H1 (cell line): ENCODE data around the gene SPRR2B. TPM values are rescaled to one million over a fixed set of nuclear protein-coding genes. Genes with fewer than 3 reads are reported as not detected.

Source experiments
- CTCF ChIA-PET: fragments of 300-600 bp; sonication (Branson Sonifier 250); formaldehyde crosslinking; loops from one replicate; lab custom pipeline; 2021; ENCODE audit not compliant: partially characterized antibody; lab: Charles Lee
- POLR2A ChIA-PET: fragments of 300-600 bp; sonication (Branson Sonifier 250); formaldehyde crosslinking; loops from one replicate; lab custom pipeline; 2021; ENCODE audit warnings: inconsistent platforms; ENCODE audit not compliant: partially characterized antibody; lab: Charles Lee
- DNase-seq, 2 experiments: peaks; one replicate each; pipeline versions ENCODE4 v3.0.0 to v3.0.0-alpha.2; 2010 to 2022; ENCODE audit warnings: low spot score in 2 of 2, low read depth in 1 of 2, mixed read lengths in 1 of 2
- FAIRE-seq: peaks from 2 replicates; lab custom pipeline; 2011; peaks lifted over from hg19 to GRCh38; lab: Jason Lieb, UNC
- H2AFZ ChIP-seq: 2 replicates; pipeline ENCODE4 v1.8.1; 2012; ENCODE audit warnings: low read length, inconsistent platforms
- H2AK5ac ChIP-seq: 2 replicates; pipeline ENCODE4 v1.6.1; 2013; ENCODE audit warnings: low read depth, low read length
- H2BK120ac ChIP-seq: replicated peaks from 2 replicates; pipeline ENCODE3; 2013; ENCODE audit warnings: low read depth, low read length, inconsistent platforms
- H2BK12ac ChIP-seq: 2 replicates; pipeline ENCODE4 v1.6.1; 2013; ENCODE audit warnings: low read depth, low read length
- H2BK15ac ChIP-seq: 2 replicates; pipeline ENCODE4 v1.6.1; 2013; ENCODE audit warnings: low read length
- H2BK20ac ChIP-seq: 2 replicates; pipeline ENCODE4 v1.6.1; 2013; ENCODE audit warnings: low read length
- H2BK5ac ChIP-seq: 2 replicates; pipeline ENCODE4 v1.6.1; 2013; ENCODE audit warnings: low read depth, low read length
- H3K14ac ChIP-seq: 2 replicates; pipeline ENCODE4 v1.6.1; 2013; ENCODE audit warnings: inconsistent platforms; ENCODE audit not compliant: insufficient read length
- H3K18ac ChIP-seq: 2 replicates; pipeline ENCODE4 v1.6.1; 2013; ENCODE audit warnings: low read length; ENCODE audit errors: extremely low read depth
- H3K23ac ChIP-seq: 2 replicates; pipeline ENCODE4 v1.6.1; 2013; ENCODE audit warnings: inconsistent platforms; ENCODE audit not compliant: insufficient read length
- H3K23me2 ChIP-seq: 2 replicates; pipeline ENCODE4 v1.6.1; 2013; ENCODE audit warnings: low read depth, low read length
- H3K27ac ChIP-seq: 2 replicates; pipeline ENCODE4 v1.6.1; 2011; ENCODE audit warnings: low read depth, low read length, inconsistent platforms
- H3K27me3 ChIP-seq, 4 experiments: replicated peaks in 1 of 4; 1 replicate in 1 of 4; 2 replicates in 3 of 4; pipeline versions ENCODE4 v1.6.1 to v1.8.1; 2011 to 2013; ENCODE audit warnings: low read length in 3 of 4, mild to moderate bottlenecking in 3 of 4, inconsistent platforms in 2 of 4, mixed read lengths in 2 of 4, moderate library complexity in 1 of 4; ENCODE audit not compliant: control insufficient read depth in 3 of 4, insufficient read depth in 3 of 4; ENCODE audit errors: extremely low read depth in 1 of 4
- H3K36me3 ChIP-seq, 4 experiments: 2 replicates each; pipeline versions ENCODE4 v1.6.1 to v1.8.1; 2011 to 2013; ENCODE audit warnings: mild to moderate bottlenecking in 4 of 4, low read length in 3 of 4, moderate library complexity in 2 of 4, control low read depth in 1 of 4, inconsistent platforms in 1 of 4; ENCODE audit not compliant: insufficient read depth in 4 of 4, control insufficient read depth in 2 of 4
- H3K4ac ChIP-seq: replicated peaks from 2 replicates; pipeline ENCODE3; 2013; ENCODE audit warnings: low read length, low read depth, mixed read lengths, inconsistent platforms; ENCODE audit not compliant: insufficient read length
- H3K4me1 ChIP-seq, 4 experiments: replicated peaks in 1 of 4; 1 replicate in 1 of 4; 2 replicates in 3 of 4; pipeline versions ENCODE4 v1.6.1 to v1.8.1; 2011 to 2013; ENCODE audit warnings: low read length in 3 of 4, inconsistent platforms in 2 of 4, mixed read lengths in 1 of 4; ENCODE audit not compliant: insufficient read depth in 4 of 4, control insufficient read depth in 3 of 4
- H3K4me2 ChIP-seq, 2 experiments: 2 replicates each; pipeline versions ENCODE4 v1.6.1 to v1.8.1; 2011 to 2013; ENCODE audit warnings: low read depth in 2 of 2, low read length in 2 of 2, control low read depth in 1 of 2, inconsistent platforms in 1 of 2, mild to moderate bottlenecking in 1 of 2; ENCODE audit not compliant: insufficient read depth in 1 of 2
- H3K4me3 ChIP-seq, 4 experiments: fragments of 200-600, 300-600 bp in 1 of 4; sonication (generic), shearing (Covaris generic), sonication (Bioruptor Twin) in 1 of 4; 2 replicates each; pipeline versions ENCODE4 v1.5.1 to v1.8.1; 2011 to 2016; ENCODE audit warnings: low read length in 4 of 4, low read depth in 3 of 4, control low read depth in 2 of 4, inconsistent platforms in 2 of 4, mild to moderate bottlenecking in 2 of 4, mixed read lengths in 1 of 4, moderate library complexity in 1 of 4; ENCODE audit not compliant: insufficient read depth in 2 of 4; ENCODE audit errors: extremely low read depth in 1 of 4
- H3K56ac ChIP-seq: replicated peaks from 2 replicates; pipeline ENCODE3; 2013; ENCODE audit warnings: low read depth, mild to moderate bottlenecking, mixed read lengths, low read length, inconsistent platforms; ENCODE audit not compliant: insufficient read length
- H3K79me1 ChIP-seq: 2 replicates; pipeline ENCODE4 v1.6.1; 2013; ENCODE audit warnings: low read depth, low read length, control low read depth
- H3K79me2 ChIP-seq, 2 experiments: 2 replicates each; pipeline versions ENCODE4 v1.6.1 to v1.8.1; 2012 to 2013; ENCODE audit warnings: low read length in 2 of 2, mild to moderate bottlenecking in 2 of 2, inconsistent platforms in 1 of 2; ENCODE audit not compliant: insufficient read depth in 2 of 2, control insufficient read depth in 1 of 2
- H3K9ac ChIP-seq, 4 experiments: replicated peaks in 1 of 4; 1 replicate in 1 of 4; 2 replicates in 3 of 4; pipeline versions ENCODE4 v1.6.1 to v1.8.1; 2011 to 2013; ENCODE audit warnings: low read depth in 3 of 4, low read length in 3 of 4, control low read depth in 2 of 4, mild to moderate bottlenecking in 2 of 4, moderate library complexity in 2 of 4, inconsistent platforms in 1 of 4; ENCODE audit errors: extremely low read depth in 1 of 4
- H3K9me3 ChIP-seq, 2 experiments: 2 replicates each; pipeline versions ENCODE4 v1.6.1 to v1.8.1; 2012 to 2013; ENCODE audit warnings: mild to moderate bottlenecking in 2 of 2, moderate library complexity in 2 of 2, control low read depth in 1 of 2, inconsistent platforms in 1 of 2, low read depth in 1 of 2, low read length in 1 of 2, mixed read lengths in 1 of 2; ENCODE audit not compliant: insufficient read depth in 2 of 2
- H4K20me1 ChIP-seq, 2 experiments: replicated peaks in 1 of 2; 2 replicates each; pipeline versions ENCODE3 to v1.8.1; 2011 to 2013; ENCODE audit warnings: inconsistent platforms in 2 of 2, low read length in 2 of 2, mild to moderate bottlenecking in 1 of 2; ENCODE audit not compliant: insufficient read depth in 2 of 2, control insufficient read depth in 1 of 2
- H4K5ac ChIP-seq: 2 replicates; pipeline ENCODE4 v1.6.1; 2013; ENCODE audit warnings: low read length, low read depth, mixed read lengths, inconsistent platforms; ENCODE audit not compliant: insufficient read length
- H4K8ac ChIP-seq: 2 replicates; pipeline ENCODE4 v1.8.0; 2013; ENCODE audit warnings: mild to moderate bottlenecking, moderate library complexity, low read length, inconsistent platforms; ENCODE audit not compliant: insufficient read depth; ENCODE audit errors: extremely low read depth
- H4K91ac ChIP-seq: replicated peaks from 2 replicates; pipeline ENCODE3; 2013; ENCODE audit warnings: low read length, mixed read lengths, inconsistent platforms; ENCODE audit not compliant: insufficient read length
- CREB1 ChIP-seq: IDR thresholded peaks from 2 replicates; pipeline ENCODE4 v1.6.1; 2012; ENCODE audit warnings: inconsistent platforms
- WGBS, 2 experiments: shearing (Covaris generic) in 1 of 2; methylation state at CpG; one replicate each; pipeline versions ENCODE4 v1.1.6 to v1.1.7; 2013 to 2015; ENCODE audit warnings: low lambda C conversion rate in 2 of 2, mixed read lengths in 2 of 2, inconsistent platforms in 1 of 2, low coverage in 1 of 2, missing lambda C conversion rate in 1 of 2; ENCODE audit not compliant: insufficient replicate concordance in 2 of 2, insufficient coverage in 1 of 2, insufficient read length in 1 of 2; ENCODE audit errors: extremely low coverage in 1 of 2, missing lambda C conversion rate in 1 of 2; 5-methylcytosine and 5-hydroxymethylcytosine counted together
- long read RNA-seq, 2 experiments: library from RNA in 1 of 2; library from capped mRNA in 1 of 2; stranded (forward); transcript quantifications; one replicate each; pipeline ENCODE4 v2.0.0, GENCODE V29; 2021; ENCODE audit warnings: inconsistent platforms in 1 of 2
- polyA minus RNA-seq, 3 experiments: library from RNA; depleted of rRNA, polyadenylated mRNA; stranded (reverse); fragments of >200 nt; gene quantifications; 1 replicate in 2 of 3; 2 replicates in 1 of 3; pipeline ENCODE4 v1.2.3, GENCODE V29; 2011
- polyA plus RNA-seq, 7 experiments: library from polyadenylated mRNA; depleted of rRNA in 3 of 7; stranded (reverse) in 5 of 7; unstranded in 2 of 7; fragments of >200 nt in 5 of 7; fragments of 200-250 nt in 2 of 7; gene quantifications; 1 replicate in 5 of 7; 2 replicates in 1 of 7; 4 replicates in 1 of 7; pipeline versions ENCODE4 v1.2.1 to v1.2.3, GENCODE V29; 2011 to 2013; ENCODE audit warnings: missing spikeins in 2 of 7, mixed read lengths in 2 of 7
- total RNA-seq: library from RNA; stranded (reverse); fragmentation: NEBNext Ultra II Directional; extraction: Animal tissue kit (Norgen Biotek cat#: 25700); gene quantifications from 2 replicates; pipeline ENCODE4 v1.2.1, GENCODE V29; 2021

The SPRR2B gene
- total RNA-seq, result not detected in 2 replicates
- polyA plus RNA-seq (2011; rRNA removed), result not detected in 2 replicates
- polyA plus RNA-seq (2011; cell fraction: cytosol; rRNA removed), result not detected
- polyA plus RNA-seq (2011; cell fraction: nucleus; rRNA removed), result not detected
- not detected in 4 replicates for polyA plus RNA-seq (2012, experiment 1 of 2)
- polyA plus RNA-seq (2012, experiment 2 of 2), result not detected
- polyA plus RNA-seq (2013, experiment 1 of 2), result not detected
- polyA plus RNA-seq (2013, experiment 2 of 2), result not detected
- not detected in 2 replicates for polyA minus RNA-seq (2011; rRNA and poly(A)+ RNA removed)
- polyA minus RNA-seq (2011; cell fraction: cytosol; rRNA and poly(A)+ RNA removed), result not detected
- polyA minus RNA-seq (2011; cell fraction: nucleus; rRNA and poly(A)+ RNA removed), result not detected
- long read RNA-seq, experiment 1, result 0 reads
- long read RNA-seq, experiment 2, result 0 reads

GRCh38 chr1:153071511-153071910, at the start of gene SPRR2B:
TSS of gene SPRR2B (minus strand) at chr1:153071611. CDS start at chr1:153070839, 772 bp downstream.
- Histone ChIP-seq H3K14ac (no peak within 1 kb of the TSS), H3K79me2 (no peaks in the 10 kb centered on the region), H3K23ac (no peak within 1 kb of the TSS), H3K4me3 (no peak within 1 kb of the TSS), H4K8ac (no peak within 1 kb of the TSS), H3K23me2 (no peaks in the 10 kb centered on the region), H2BK15ac (no peak within 1 kb of the TSS), H3K4ac (no peak within 1 kb of the TSS), H3K79me1 (no peaks in the 10 kb centered on the region), H3K27ac (no peak within 1 kb of the TSS), H3K4me2 (no peak within 1 kb of the TSS), H2AFZ (0 out of 2 replicates have a peak within 1 kb of the TSS, but pooled peaks have one; percentile 80), H3K18ac (no peak within 1 kb of the TSS), H4K91ac (no peak within 1 kb of the TSS), H2BK120ac (no peak within 1 kb of the TSS), H3K27me3 (no peaks in the 10 kb centered on the region), H2BK20ac (no peak within 1 kb of the TSS), H4K20me1 (no peaks in the 10 kb centered on the region), H3K9ac (no peak within 1 kb of the TSS), H3K9me3 (no peaks in the 10 kb centered on the region), H4K5ac (no peak within 1 kb of the TSS), H2AK5ac (no peak within 1 kb of the TSS), H2BK5ac (no peak within 1 kb of the TSS), H2BK12ac (no peak within 1 kb of the TSS), H3K36me3 (no peaks in the 10 kb centered on the region), H3K56ac (no peak within 1 kb of the TSS), H3K4me1 (no peaks in the 10 kb centered on the region)
- no peak for TF ChIP-seq CREB1
- ChIA-PET POLR2A (no interaction called here), CTCF (interaction anchor here (1.2 to 1.8 kb wide), 2 partner anchors 22 to 111 kb away, joined by 3 to 5 read pairs; no protein-coding TSS in a partner anchor)
- FAIRE-seq, result no peak
- 45% methylated on average over 2 of the region's 2 CpGs; no CpG with 5 or more reads in 1 of the 2 experiments for WGBS, 2 experiments
- DNase-seq, result no peak
